ENCODE data around the gene DNAJA3.
"Not testable (repeated sequence)": the region's sequence is repeated elsewhere in the genome, so short reads cannot be mapped to it uniquely, and the experiment has no call there.

Gene DNAJA3

GRCh38 chr16:4388271-4389021, 37.2 kb upstream of the DNAJA3 start:
- DNase-seq: no peak

GRCh38 chr16:4389051-4389955, 36.4 kb upstream of the DNAJA3 start:
- no peak for DNase-seq

- DNase-seq: no peak
Observed at GRCh38 chr16:4390266-4391260, 35.1 kb upstream of the DNAJA3 start.

GRCh38 chr16:4391631-4392381, 33.9 kb upstream of the DNAJA3 start:
- DNase-seq: no peak

- no peak for DNase-seq
Observed at GRCh38 chr16:4392382-4393239, 33.1 kb upstream of the DNAJA3 start.

- no peak for DNase-seq
Observed at GRCh38 chr16:4393240-4393600, 32.4 kb upstream of the DNAJA3 start.

- DNase-seq: not testable (repeated sequence)
Observed at GRCh38 chr16:4393850-4394249, 31.8 kb upstream of the DNAJA3 start.

- no peak for DNase-seq
Observed at GRCh38 chr16:4395055-4395726, 30.5 kb upstream of the DNAJA3 start.

GRCh38 chr16:4399001-4399730, 26.5 kb upstream of the DNAJA3 start:
- no peak for DNase-seq

GRCh38 chr16:4401094-4401501, 24.6 kb upstream of the DNAJA3 start:
- DNase-seq: no peak

GRCh38 chr16:4401510-4401909, 24.2 kb upstream of the DNAJA3 start:
- DNase-seq: no peak

GRCh38 chr16:4402439-4403132, 23.1 kb upstream of the DNAJA3 start:
- no peak for DNase-seq

- DNase-seq: no peak
Observed at GRCh38 chr16:4403133-4403949, 22.3 kb upstream of the DNAJA3 start.

GRCh38 chr16:4404247-4404966, 21.3 kb upstream of the DNAJA3 start:
- no peak for DNase-seq

- DNase-seq: no peak
Observed at GRCh38 chr16:4404967-4405696, 20.5 kb upstream of the DNAJA3 start.

- DNase-seq: no peak
Observed at GRCh38 chr16:4407543-4408322, 17.9 kb upstream of the DNAJA3 start.

Data from NCI-H187 treated with DMSO at 0.1 percent for 48 hours (cell line).